HL-60 (cell line): ENCODE data around the gene CTNNA2.
"Not testable (repeated sequence)": the region's sequence is repeated elsewhere in the genome, so short reads cannot be mapped to it uniquely, and the experiment has no call there.

Experiments
- DNase-seq, 2 experiments: peaks; one replicate each; pipeline ENCODE4 v3.0.0-alpha.2; 2010 to 2020; ENCODE audit warnings: low read depth in 1 of 2, low spot score in 1 of 2
- H3K27ac ChIP-seq: fragments of 250-450 bp; sonication (Bioruptor Pico); replicated peaks from 2 replicates; pipeline ENCODE4 v1.5.1; 2020; ENCODE audit warnings: mild to moderate bottlenecking, moderate library complexity
- H3K27me3 ChIP-seq: fragments of 250-450 bp; sonication (Bioruptor Pico); 2 replicates; pipeline ENCODE4 v1.5.1; 2021; ENCODE audit warnings: mild to moderate bottlenecking, moderate library complexity; ENCODE audit not compliant: insufficient read depth, poor library complexity, severe bottlenecking
- H3K4me3 ChIP-seq: replicated peaks from 2 replicates; pipeline ENCODE4 v1.5.1; 2011; ENCODE audit warnings: mild to moderate bottlenecking, control low read depth, low read length; ENCODE audit not compliant: insufficient read depth
- GABPA ChIP-seq: IDR thresholded peaks from 2 replicates; pipeline ENCODE4 v1.6.1; 2012; ENCODE audit warnings: low read depth
- POLR2AphosphoS5 ChIP-seq: IDR thresholded peaks from 2 replicates; pipeline ENCODE4 v1.6.1; 2012; ENCODE audit warnings: low read depth
- REST ChIP-seq: IDR thresholded peaks from 2 replicates; pipeline ENCODE4 v1.6.1; 2012; ENCODE audit warnings: low read depth; ENCODE audit not compliant: insufficient replicate concordance
- SPI1 ChIP-seq: IDR thresholded peaks from 2 replicates; pipeline ENCODE4 v1.6.1; 2012; ENCODE audit warnings: low read depth, mild to moderate bottlenecking, borderline replicate concordance
- TF ChIP-seq, protein P1 (sequence below): IDR thresholded peaks from one replicate; pipeline ENCODE4 v1.5.1; 2011; ENCODE audit warnings: low read length, control low read depth, inconsistent platforms; ENCODE audit not compliant: insufficient read depth

The CTNNA2 gene

GRCh38 chr2:80091237-80091636, 578.4 kb downstream of the CTNNA2 start:
- DNase-seq = no peak
- Histone ChIP-seq H3K27ac (no peak overlapping the region), H3K27me3 (no peaks in the 10 kb centered on the region), H3K4me3 (no peak overlapping the region)
- no peak for TF ChIP-seq SPI1
- no peak for TF ChIP-seq POLR2AphosphoS5
- no peak for TF ChIP-seq REST
- TF ChIP-seq, protein P1, sequence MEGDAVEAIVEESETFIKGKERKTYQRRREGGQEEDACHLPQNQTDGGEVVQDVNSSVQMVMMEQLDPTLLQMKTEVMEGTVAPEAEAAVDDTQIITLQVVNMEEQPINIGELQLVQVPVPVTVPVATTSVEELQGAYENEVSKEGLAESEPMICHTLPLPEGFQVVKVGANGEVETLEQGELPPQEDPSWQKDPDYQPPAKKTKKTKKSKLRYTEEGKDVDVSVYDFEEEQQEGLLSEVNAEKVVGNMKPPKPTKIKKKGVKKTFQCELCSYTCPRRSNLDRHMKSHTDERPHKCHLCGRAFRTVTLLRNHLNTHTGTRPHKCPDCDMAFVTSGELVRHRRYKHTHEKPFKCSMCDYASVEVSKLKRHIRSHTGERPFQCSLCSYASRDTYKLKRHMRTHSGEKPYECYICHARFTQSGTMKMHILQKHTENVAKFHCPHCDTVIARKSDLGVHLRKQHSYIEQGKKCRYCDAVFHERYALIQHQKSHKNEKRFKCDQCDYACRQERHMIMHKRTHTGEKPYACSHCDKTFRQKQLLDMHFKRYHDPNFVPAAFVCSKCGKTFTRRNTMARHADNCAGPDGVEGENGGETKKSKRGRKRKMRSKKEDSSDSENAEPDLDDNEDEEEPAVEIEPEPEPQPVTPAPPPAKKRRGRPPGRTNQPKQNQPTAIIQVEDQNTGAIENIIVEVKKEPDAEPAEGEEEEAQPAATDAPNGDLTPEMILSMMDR = no peak
- TF ChIP-seq GABPA = no peak

GRCh38 chr2:80092474-80092873, 579.6 kb downstream of the CTNNA2 start:
- Histone ChIP-seq H3K27me3 (no peaks in the 10 kb centered on the region), H3K4me3 (no peak overlapping the region), H3K27ac (no peak overlapping the region)
- no peak for TF ChIP-seq POLR2AphosphoS5
- TF ChIP-seq, protein P1 = no peak
- no peak for TF ChIP-seq SPI1
- no peak for TF ChIP-seq GABPA
- TF ChIP-seq REST = no peak
- no peak for DNase-seq

GRCh38 chr2:80098503-80098902, 585.7 kb downstream of the CTNNA2 start:
- DNase-seq, H3K4me3 ChIP-seq, H3K27me3 ChIP-seq, H3K27ac ChIP-seq: not testable (repeated sequence)

DNA sequence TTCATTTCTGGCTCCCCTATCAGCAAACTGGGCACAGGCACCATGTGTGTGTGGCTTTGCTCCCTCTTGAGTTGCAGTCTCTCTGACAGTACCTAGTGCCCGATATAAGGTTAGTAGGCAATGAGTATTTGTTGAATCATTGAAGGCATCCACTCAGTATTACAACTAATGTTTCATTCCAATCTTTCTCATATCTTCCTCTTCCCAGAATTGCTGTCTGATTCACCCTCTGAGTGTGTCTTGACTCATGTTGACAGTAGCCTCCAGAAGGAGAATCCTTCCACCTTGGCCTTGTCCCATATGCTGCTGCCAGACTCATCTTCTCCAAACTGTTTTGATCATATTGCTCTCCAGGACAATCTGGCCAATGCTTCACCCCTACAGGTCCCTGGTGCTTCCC, 589.2 kb downstream of the CTNNA2 start:
- no peak for DNase-seq
- TF ChIP-seq GABPA = no peak
- TF ChIP-seq REST = no peak
- TF ChIP-seq POLR2AphosphoS5 = no peak
- TF ChIP-seq SPI1 = no peak
- TF ChIP-seq, protein P1 = no peak
- Histone ChIP-seq H3K27ac (no peak overlapping the region), H3K4me3 (no peak overlapping the region), H3K27me3 (no peaks in the 10 kb centered on the region)
